Stimulated activated CD4-positive, alpha-beta T cell treated with anti-CD3 and anti-CD28 coated beads, Interleukin-4, amount 100 ng/mL, for 24 hours (primary cell): ENCODE measurements around the gene TADA2A.

Source experiments
- DNase-seq: peaks from one replicate; pipeline ENCODE4 v3.0.0-alpha.2; 2020

Gene TADA2A, protein sequence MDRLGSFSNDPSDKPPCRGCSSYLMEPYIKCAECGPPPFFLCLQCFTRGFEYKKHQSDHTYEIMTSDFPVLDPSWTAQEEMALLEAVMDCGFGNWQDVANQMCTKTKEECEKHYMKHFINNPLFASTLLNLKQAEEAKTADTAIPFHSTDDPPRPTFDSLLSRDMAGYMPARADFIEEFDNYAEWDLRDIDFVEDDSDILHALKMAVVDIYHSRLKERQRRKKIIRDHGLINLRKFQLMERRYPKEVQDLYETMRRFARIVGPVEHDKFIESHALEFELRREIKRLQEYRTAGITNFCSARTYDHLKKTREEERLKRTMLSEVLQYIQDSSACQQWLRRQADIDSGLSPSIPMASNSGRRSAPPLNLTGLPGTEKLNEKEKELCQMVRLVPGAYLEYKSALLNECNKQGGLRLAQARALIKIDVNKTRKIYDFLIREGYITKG

DNA sequence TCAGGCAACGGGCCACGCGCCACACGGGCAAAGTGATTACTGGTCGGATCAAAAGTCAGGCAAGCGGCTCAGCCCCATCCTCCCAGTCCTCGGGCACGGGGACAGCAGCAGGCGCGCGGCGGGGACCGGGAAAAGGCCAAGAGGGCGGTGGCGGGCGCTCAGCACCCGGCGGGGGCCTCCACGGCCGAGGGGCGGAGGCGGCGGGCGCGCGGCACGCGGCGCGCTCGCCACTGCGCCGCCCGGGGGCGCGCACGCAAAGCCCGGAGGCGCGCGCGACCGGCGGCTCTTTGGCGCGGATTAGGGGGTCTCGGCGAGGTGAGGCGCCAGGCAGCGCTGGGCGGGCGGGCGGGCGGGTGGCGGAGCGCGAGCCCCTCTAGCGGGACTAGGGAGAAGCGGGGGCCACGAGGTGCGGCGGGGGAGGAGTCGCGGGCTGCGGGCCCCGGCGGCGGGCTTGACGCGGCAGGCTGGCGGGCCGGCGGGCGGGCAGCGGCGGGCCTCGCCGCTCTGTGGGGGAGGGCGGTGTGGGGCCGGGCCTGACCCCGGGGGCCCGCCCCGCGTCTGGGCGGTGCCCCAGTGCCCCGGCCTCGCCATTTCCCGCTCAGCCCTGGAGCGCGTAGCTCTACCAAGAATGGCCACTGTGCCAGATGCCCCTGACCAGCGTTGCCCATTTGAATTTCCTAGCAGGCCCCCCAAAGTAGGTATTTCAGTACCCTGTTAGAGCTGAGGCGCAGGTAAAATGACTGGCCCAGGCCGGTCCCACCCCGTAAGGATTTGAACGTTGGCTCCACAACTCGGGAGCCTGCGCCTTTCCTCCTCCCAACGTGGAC, at the start of gene TADA2A, which contains the start of gene ACACA:
TADA2A (plus strand) TSS at position 252 of the 827 bp plus-strand sequence. CDS start 4,480 bp downstream, outside the sequence.
ACACA (minus strand) TSS at position 202 of the 827 bp plus-strand sequence. CDS start 537 bp downstream, outside the sequence.
- peak; percentile 79 for DNase-seq

DNA sequence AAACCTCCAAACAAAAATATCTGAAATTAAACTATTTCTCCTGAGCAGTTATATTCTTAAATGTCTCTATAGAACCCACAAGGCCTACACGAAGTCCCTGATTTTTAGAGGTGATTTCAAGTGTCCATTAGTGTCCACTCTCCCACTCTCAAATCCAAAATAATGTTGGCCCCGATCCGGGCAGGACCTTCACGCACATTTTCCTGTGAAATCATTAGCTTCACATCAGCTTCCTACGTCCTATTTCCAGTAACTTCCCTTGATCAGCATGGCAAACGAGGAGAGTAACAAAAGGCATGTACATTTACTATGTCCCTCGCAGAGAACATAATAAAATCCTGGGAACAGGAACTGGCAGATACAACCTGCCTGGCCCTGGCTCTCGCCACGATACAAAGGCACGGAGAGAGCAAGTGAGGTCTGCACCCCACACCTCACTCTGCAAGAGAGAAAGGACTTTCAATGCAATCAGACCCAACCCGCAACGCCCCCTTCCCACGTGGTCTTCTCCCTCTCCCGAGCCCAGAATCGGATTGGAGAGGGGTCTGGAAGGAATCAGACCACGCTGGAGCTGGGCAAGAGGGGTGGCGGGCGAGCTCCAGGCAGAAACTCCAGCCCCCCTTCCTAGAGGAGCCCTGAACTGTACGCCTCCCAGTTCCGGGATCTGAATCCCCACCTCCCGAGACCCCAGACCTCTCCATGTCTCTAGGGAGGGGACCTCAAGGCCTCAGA, 48.4 kb upstream of the TADA2A start:
- DNase-seq, result peak; percentile 45

DNA sequence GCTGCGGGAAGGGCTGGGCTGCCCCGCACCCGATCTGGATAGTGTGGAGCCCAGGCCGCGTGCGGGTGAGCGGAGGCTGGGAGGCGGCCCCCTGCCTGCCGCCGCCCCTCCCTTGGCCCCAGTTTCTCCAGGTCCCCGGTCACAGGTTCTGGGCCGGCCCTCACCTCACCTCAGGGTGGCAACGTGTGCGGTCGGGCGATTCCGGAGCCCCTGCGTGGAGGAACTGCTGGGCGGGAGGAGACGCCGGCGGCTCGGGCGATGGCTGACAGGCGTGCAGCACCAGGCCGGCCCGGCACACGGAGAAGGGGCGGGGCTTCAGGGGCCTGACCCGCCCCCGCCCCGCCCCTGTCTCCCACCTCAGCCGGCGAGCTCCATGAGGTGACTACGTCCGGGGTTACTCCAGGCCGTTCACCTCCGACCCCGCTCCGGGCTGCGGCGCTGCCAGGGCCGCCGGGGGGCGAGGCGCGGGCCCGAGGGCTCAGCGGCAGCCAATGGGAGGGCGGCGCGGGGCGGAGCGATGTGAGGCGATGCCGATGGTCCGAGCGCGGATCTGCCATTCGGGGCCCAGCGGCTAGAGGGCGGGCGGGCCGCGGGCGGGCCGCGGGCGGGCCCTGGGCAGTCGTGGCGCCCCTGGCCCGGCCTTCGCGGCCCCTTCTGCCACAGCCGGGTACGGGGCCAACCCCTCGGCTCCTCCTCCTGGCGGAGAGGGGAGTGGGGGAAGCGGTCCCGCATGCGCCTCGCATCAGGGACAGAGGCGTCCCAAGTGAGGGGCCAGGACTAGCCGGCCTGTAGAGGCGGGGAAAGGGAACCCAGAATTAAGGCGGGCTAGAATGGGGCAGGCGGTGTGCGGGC, 47.6 kb upstream of the TADA2A start:
- DNase-seq, result peak; percentile 87

DNA sequence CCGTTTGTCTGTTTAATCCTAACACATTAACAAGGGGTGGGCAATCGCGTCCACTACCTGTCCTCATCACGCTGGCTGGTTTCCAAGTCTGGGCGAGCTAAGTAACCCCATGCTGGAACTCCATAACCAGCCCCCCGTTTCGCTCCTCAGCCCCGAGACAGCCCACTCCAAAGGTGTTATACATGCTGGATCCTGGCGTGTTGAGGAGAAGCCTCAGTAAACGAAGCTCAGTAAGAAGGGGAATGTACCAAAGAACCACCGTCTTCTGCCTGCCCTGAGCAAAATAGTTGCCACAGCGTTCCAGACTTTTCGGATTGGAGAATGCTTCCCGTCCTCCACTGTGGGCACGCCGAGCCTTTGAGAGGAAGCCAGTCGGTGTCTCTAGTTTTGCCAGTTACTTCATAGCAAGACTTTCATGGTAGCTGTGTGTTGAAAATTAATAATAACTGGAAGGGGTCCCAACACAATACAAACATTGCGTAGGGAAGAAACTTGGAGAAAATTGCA, 47.0 kb upstream of the TADA2A start:
- DNase-seq, result no peak

DNA sequence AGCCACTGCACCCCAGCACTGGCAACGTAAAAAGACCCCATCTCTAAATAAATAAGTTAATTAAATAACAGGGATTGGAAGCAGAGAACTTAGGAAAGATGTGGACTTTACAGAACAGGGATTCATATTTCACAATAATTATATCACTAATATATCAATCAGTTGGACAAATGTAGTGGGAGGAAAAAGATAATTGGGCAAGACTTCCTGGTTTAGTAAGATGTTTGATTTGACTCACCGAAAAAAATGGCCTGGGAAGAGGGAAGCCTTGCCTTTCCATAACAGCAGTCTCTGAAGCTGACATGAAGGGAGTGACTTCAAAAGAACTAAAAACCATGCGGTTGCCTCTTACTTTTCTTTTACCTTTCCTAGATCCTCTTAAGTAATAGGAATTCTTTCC, 46.1 kb upstream of the TADA2A start:
- DNase-seq, result no peak

DNA sequence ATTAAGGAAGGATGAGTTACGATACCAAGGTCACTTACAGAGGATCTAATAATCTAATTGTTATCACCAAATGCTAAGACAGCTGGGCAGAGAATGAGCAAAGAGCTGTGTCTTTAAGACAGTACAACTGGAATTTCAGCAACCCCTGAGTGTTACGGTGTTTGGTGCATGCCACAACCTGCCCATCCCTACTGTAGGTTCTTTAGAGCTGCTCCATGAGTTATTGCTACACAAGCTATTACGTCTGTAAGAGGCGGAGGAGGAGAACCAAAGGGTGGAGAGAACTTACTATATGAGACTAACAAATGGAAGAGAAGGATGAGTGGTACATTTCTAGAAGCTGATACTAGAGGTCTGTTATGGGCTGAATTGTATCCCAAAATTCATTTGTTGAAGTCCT, 45.1 kb upstream of the TADA2A start:
- no peak for DNase-seq

DNA sequence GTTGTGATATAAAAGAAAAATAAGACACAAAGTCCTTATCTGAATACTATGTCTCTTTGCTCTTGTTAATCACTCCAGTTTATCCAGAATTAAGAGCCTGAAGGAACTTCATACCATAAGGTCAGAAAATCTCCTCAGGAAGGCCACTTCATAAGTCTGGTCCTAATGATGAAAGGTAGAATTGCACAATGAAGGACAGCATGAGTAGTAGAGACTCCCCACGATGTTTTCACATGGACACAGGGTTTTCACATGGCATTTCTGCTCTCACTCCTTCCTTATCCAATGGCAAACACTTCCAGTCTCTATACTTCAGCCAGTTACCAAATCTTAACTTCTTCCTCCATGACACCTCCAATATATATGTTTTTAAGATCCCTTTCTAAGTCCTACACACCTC, 41.1 kb upstream of the TADA2A start:
- DNase-seq, result no peak

DNA sequence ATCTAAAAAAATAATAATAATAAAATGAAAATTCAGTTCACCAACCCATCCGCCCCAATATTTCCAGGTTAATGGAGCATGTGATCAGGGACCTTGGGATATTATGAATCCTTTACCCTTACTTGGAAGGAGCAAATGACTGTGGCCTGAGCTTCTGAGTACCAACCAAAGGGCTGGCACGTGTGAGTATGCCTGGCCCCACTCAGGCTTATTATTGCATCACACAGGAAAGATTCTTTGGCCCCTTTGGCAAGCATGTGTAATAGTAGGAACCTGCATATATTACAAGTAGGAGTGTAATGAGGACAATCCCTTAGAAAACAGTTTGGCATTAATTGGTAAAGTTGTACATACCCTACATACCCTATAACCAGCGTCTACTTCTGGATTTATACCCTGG, 38.1 kb upstream of the TADA2A start:
- no peak for DNase-seq

DNA sequence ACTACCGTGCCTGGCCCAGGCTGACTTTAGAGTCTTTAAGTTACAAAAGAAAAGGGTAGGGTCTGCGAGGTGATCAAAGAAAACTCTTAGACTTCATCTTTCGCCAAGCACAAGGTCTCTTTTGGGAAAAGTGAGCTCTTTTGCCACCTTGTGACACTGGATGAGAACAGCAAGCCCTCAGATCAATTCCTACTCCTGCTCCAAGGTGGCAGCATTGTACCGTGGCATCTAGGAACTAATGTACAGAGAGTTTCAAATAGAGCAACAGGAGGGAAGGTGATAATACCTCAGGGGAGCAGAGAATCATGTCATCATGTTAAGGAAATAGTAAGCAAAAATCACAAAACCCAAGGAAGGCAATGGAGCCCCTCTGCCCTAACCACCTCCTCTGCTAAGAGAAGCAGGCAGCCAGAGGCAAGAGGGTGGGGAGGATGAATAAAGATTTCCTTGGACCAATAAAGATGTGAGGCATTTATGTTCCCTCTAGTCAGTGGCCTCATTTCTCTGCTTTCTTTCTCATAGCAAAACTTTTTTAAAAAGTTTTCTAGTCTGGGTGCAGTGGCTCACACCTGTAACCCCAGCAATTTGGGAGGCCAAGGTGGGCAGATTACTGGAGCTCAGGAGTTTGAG, 33.0 kb upstream of the TADA2A start:
- peak; percentile 70 for DNase-seq

DNA sequence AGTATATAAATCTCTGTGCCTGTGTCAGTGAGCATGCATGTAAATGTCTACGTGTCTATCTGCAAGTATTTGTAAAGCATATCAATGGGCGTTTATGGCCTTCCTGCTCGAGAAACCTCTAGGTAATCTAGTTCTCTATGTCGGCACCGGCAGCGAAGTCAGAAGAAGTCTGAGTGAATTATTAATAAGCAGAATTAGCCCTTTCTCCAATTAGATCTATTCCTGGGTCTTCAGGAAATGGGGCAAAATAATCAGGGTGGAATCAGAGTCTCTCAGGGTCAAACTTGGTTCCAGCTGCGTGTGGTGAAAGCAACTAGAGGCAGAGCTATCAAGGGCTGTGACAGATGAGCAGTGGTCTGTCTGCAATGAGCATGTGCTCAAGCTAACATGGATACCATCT, 31.0 kb upstream of the TADA2A start, which contains the start of gene C17orf78:
C17orf78 (plus strand) TSS at position 280 of the 400 bp plus-strand sequence; CDS start at position 388, 108 bp downstream.
- DNase-seq, result no peak

DNA sequence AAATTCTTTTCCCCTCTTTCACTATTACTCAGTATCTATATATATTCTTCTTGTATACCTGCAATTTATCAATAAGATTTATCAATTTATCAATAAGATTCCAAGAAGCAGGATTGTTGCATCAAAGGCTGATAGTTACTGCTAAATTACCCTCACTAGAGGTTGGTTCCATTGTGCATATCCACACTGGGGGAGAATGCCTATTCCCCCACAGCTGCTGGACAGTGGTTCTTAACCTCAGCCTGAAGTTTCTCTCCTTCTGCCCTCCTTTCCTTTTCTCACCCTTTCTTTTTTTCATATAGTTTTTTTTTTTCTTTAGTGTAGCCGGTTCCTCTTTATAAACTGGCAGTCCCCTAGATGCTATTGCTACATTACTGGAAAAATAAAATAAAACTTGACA, 24.6 kb upstream of the TADA2A start:
- no peak for DNase-seq

DNA sequence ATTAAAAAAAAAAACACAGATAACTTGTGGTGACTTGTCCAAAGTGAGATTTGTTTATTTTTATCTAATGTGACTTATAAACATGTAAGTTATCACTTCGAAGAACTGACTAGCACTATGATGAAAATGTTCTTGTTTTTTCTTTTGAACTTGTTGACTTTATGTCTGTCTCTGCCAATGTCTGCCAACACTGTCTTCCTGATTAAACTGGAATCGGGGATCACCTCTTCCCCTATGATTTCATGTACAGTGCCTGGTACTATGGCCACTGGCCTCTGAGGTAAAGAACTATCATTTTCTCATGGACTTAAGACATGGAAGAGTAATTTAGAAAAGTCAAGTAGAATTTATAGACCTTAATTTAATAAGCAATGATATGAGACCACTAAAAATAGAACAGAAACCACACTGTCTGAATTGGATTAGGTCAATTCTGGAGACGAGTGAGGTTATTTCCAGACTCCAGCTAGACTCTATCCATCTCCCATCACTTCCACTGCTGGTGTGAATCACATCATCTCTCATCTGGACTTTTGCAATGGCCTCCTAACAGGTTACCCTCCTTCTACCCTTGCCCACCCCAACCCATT, 22.0 kb upstream of the TADA2A start:
- no peak for DNase-seq

DNA sequence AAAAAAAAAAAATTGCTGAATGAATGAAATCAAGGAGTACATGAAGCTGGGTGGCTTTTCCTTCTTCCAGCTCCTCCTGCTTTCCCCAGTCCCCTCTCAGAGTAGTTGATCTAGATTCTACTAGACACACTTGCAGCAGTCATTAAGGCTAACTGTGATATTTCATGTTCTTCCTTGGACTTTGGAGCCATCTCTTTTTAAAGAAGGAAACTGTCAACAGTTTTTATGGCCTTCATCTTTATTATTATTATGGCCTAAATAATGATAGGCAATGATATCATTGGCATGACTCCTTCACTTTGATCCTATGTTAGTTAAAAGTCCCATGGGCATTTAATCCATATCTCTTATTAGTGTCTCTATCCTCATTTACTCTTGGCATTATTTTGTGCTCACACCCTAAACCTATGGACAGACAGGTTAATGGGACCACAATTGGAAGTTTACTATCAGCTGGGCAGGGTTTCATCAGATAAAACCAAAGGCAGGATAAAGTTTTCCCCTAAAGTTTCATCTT, 21.2 kb upstream of the TADA2A start:
- no peak for DNase-seq

DNA sequence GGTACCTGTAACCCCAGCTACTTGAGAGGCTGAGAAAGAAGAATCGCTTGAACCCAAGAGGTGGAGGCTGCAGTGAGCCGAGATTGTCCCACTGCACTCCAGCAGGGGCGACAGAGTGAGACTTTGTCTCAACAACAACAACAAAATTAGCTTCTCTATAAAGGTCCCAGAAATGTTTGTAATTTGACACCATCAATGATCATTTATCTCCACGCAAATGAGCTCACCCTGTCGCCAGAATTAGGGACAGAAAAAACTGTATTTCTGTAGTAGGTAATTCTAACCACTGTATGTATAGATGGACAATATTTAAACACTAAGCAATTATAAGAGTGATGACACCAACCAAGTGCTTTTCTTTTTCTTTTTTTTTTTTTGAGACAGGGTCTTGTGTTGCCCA, 20.2 kb upstream of the TADA2A start:
- no peak for DNase-seq

DNA sequence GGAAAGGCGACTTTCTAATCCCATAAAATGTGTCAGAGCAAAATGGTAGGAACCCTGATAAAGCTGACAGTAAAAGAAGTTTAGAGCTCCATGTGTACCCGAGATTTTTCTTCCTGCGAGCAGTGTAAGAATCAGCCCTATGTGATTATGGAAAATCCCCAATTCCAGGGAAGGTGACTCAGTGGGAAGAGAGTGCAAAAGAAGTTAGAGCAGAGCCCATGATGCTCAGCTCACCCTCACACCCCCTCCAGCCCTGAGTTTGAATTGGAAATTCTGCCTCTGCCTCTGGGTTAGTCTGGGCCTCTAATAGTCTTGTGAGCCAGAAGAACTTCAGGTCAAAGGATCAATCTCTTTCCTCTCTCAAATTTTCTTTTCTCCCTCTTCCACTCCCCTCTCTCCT, 18.4 kb upstream of the TADA2A start:
- no peak for DNase-seq

DNA sequence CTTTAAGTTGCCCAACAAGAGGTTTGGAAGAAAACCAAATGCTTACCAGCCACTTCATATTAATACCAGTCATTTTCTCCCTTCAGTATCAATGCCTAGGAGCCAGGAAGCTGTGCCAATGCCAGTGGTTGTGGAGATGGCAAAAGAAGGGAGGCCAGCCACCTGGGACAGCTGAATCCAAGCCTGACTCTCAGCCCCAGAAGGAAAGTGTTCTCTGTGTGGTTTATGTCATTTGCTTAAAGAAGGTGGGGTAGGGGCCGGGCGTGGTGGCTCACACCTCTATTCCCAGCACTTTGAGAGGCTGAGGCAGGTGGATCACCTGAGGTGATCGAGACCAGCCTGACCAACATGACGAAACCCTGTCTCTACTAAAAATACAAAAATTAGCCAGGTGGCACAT, 17.5 kb upstream of the TADA2A start:
- no peak for DNase-seq

DNA sequence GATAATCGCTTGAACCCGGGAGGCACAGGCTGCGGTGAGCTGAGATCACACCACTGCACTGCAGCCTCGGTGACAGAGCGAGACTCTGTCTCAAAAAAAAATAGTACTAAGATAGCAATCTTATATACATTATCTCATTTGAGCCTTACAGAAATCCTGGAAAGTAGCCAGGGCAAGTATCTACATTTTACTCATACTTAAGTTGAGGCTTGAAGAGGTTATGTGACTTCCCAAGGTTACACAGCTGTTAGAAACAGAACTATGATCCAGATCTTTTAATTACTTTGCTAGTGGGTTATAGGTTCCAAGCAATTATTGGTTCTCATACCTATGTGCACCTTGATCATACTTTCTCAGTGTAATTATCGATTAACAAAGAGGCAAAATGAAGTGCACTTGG, 15.5 kb upstream of the TADA2A start:
- DNase-seq, result no peak

DNA sequence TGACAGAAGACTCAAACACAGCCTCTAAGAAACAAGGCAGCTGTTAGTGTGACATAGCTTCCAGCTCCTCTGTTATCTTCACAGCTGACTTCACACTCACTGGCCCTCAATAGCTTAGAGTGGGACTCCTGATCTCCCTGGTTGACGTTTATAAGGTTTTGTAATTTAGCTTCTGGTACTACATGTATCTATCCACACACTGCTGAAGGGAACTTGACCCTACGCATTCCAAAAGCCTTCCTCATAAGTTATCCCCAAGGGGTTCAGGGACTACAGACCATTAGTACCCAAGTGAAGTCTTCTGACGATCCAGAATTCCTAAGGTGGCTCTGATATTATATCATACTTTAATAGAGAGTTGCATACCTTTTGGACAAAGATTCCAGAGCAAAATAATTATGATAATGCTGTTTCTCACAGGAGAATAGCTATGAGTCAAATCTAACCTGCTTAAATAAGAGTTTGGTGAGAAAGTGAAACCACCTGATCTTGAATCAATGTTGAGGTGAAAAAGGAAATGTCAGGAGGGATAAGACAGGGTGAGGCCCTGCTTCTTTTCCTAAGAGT, 14.6 kb upstream of the TADA2A start:
- no peak for DNase-seq

DNA sequence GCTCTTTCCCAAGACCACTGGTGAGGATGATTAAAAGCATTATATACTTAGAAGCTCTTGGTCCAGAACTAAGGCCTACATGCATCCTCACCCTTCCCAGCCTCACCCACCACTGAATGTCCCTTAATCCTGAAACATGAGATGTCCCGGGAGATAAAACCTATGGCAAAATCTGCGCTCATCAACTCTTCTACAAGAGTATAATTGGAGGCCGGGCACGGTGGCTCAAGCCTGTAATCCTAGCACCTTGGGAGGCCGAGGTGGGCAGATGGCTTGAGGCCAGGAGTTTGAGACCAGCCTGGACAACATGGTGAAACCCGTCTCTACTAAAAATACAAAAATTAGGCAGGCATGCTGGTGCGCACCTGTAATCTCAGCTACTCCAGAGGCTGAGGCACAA, 13.3 kb upstream of the TADA2A start:
- DNase-seq, result no peak

DNA sequence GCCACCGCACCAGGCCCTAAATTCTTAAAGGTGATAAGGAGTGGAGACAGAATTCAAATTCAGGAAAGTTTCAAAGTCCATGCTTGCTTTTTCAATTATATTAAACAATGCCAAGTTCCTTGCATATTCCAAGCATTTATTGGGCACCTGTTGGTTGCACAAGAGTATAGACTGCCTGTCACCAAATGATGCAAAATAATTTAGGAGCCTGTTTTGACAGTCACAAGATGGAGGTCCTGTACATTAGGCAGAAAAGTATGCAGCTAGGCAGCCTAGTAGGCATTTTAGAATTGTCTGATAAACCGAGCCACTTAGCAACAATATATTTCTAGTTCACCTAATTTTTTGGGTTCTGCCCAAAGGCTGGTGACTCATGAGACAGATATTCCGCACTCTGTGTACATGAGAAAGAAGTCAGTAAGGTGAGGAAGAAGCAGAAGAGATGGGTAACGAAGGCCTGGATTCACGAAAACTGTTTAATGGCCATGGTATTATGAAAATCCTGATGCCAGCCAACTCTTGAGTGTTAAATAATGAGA, 7.4 kb upstream of the TADA2A start:
- DNase-seq, result no peak
